AG04449 (cell line): ENCODE results near the gene BLNK.

Experiments
- CTCF ChIA-PET: fragments of 350-600 bp; formaldehyde crosslinking; extraction: SDS; loops from one replicate; lab custom pipeline; 2021; ENCODE audit warnings: antibody characterized with exemption; lab: Yijun Ruan, JAX
- POLR2A ChIA-PET: fragments of 400-600, 350-600 bp; formaldehyde crosslinking; extraction: SDS; loops from one replicate; lab custom pipeline; 2020; ENCODE audit warnings: antibody characterized with exemption, inconsistent platforms; lab: Yijun Ruan, JAX
- DNase-seq: peaks from one replicate; pipeline ENCODE4 v3.0.0-alpha.2; 2010; ENCODE audit warnings: low read depth, low spot score
- H3K4me3 ChIP-seq: 2 replicates; pipeline ENCODE4 v1.5.1; 2011; ENCODE audit warnings: low read depth, mild to moderate bottlenecking, control low read depth, low read length
- TF ChIP-seq, protein P1 (sequence below): IDR thresholded peaks from one replicate; pipeline ENCODE4 v1.5.1; 2011; ENCODE audit warnings: mild to moderate bottlenecking, moderate library complexity, low read length, control low read depth, inconsistent platforms; ENCODE audit not compliant: insufficient read depth; ENCODE audit errors: missing control alignments

BLNK gene

GRCh38 chr10:96238646-96239623 is 32.4 kb downstream of the BLNK start:
- DNase-seq: no peak
- no peak overlapping the region for H3K4me3 ChIP-seq
- ChIA-PET CTCF (interaction anchor here (1.2 kb wide), 1 partner anchor 10 kb away, joined by 4 read pairs; no protein-coding TSS in a partner anchor), POLR2A (no interaction called here)
- TF ChIP-seq, protein P1, sequence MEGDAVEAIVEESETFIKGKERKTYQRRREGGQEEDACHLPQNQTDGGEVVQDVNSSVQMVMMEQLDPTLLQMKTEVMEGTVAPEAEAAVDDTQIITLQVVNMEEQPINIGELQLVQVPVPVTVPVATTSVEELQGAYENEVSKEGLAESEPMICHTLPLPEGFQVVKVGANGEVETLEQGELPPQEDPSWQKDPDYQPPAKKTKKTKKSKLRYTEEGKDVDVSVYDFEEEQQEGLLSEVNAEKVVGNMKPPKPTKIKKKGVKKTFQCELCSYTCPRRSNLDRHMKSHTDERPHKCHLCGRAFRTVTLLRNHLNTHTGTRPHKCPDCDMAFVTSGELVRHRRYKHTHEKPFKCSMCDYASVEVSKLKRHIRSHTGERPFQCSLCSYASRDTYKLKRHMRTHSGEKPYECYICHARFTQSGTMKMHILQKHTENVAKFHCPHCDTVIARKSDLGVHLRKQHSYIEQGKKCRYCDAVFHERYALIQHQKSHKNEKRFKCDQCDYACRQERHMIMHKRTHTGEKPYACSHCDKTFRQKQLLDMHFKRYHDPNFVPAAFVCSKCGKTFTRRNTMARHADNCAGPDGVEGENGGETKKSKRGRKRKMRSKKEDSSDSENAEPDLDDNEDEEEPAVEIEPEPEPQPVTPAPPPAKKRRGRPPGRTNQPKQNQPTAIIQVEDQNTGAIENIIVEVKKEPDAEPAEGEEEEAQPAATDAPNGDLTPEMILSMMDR: no peak

DNA sequence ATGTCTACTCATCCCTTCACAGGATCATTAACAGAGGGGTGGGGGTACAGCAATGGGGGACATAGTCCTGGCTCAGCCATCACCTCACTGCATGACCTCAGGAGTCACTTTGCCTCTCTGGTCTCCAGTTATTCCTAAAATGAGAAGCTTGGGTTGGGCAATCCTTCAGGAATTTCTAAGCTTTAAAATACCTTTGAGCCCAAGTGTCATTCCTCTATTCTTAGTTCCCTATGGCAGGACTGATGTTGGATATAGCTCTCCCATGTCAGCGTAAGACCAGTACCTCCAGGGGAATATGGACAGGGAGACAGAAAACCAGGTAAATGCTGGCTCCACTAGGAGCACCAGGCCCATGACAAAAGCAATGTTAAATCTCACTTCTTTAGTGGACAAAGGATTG is 34.5 kb downstream of the BLNK start:
- POLR2A ChIA-PET: no interaction called here
- H3K4me3 ChIP-seq: no peak overlapping the region
- CTCF ChIA-PET: no interaction called here
- TF ChIP-seq, protein P1: no peak
- DNase-seq: no peak

DNA sequence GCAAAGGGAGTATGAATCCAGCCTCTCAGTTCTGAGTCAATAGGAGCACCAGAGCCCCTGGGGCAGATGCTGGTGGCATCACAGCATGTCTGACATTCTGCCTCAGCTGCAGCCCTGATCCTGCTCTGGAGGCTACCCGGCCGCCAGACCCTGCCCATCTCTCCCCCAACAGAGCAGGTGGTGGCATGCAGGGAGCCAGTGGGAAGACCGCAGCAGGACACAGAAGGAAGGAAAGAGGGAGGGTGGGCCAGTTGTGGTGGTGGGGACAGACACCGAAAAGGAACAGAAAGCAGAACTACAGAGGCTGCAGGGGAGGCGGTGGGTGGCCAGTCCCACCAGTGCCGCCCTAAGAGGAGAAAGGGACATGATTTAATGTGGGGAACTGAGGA is 35.3 kb downstream of the BLNK start:
- no peak for DNase-seq
- no peak overlapping the region for H3K4me3 ChIP-seq
- ChIA-PET POLR2A (no interaction called here), CTCF (no interaction called here)
- TF ChIP-seq, protein P1: no peak

GRCh38 chr10:96235326-96236089 is 35.9 kb downstream of the BLNK start:
- CTCF ChIA-PET: no interaction called here

GRCh38 chr10:96233959-96234358 is 37.4 kb downstream of the BLNK start:
- TF ChIP-seq, protein P1: no peak
- no peak overlapping the region for H3K4me3 ChIP-seq
- ChIA-PET CTCF (interaction anchor here (1.2 kb wide), 1 partner anchor 18 kb away, joined by 3 read pairs; no protein-coding TSS in a partner anchor), POLR2A (no interaction called here)
- DNase-seq: no peak

More at GRCh38 chr10:96235326-96236089, 35.9 kb downstream of the BLNK start:
- H3K4me3 ChIP-seq: no peak overlapping the region
- TF ChIP-seq, protein P1: no peak
- POLR2A ChIA-PET: no interaction called here
- no peak for DNase-seq
